ENCODE data around the gene AIRE.

- TF ChIP-seq POLR2A (IDR thresholded peaks at IDR 0.05), result no peak
- no peak for TF ChIP-seq CTCF (IDR thresholded peaks at IDR 0.05)
Observed at GRCh38 chr21:44315691-44316203, 30.1 kb downstream of the AIRE start.

All from adrenal gland (tissue), 5 donors.